ENCODE results near the gene TNFRSF12A.
"Not testable (repeated sequence)": the region's sequence is repeated elsewhere in the genome, so short reads cannot be mapped to it uniquely, and the experiment has no call there.

TNFRSF12A gene

GRCh38 chr16:3065742-3066439, 45.7 kb downstream of the TNFRSF12A start:
- DNase-seq (ENCODE audit: low read depth, low spot score), result no peak

DNA sequence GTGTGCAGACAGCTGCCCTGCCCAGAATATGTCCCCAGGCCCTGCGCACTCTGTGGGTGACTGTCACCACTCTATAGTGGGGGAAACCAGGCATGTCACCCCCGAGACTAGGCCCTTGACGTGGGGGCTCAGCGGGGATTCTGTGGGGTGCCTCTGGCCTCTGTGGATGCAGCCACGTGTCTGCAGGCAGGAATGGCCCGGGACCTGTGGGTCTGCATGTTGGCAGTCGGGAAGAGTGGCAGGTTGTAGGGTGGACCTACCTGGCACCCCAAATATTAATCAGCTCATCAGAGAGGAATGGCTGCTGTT, 46.2 kb downstream of the TNFRSF12A start:
- no peak for DNase-seq (ENCODE audit: low read depth, low spot score)

GRCh38 chr16:3068487-3068886, 48.3 kb downstream of the TNFRSF12A start:
- no peak for DNase-seq (ENCODE audit: low read depth, low spot score)

DNA sequence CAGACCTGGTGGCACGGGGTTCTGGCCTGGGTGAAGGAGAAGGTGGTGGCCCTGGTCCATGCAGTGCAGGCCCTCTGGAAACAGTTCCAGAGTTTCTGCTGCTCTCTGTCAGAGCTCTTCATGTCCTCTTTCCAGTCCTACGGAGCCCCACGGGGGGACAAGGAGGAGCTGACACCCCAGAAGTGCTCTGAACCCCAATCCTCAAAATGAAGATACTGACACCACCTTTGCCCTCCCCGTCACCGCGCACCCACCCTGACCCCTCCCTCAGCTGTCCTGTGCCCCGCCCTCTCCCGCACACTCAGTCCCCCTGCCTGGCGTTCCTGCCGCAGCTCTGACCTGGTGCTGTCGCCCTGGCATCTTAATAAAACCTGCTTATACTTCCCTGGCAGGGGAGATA, 49.0 kb downstream of the TNFRSF12A start:
- DNase-seq (ENCODE audit: low read depth, low spot score), result not testable (repeated sequence)

GRCh38 chr16:3070608-3071111, 50.5 kb downstream of the TNFRSF12A start:
- no peak for DNase-seq (ENCODE audit: low read depth, low spot score)

GRCh38 chr16:3071655-3072054, 51.5 kb downstream of the TNFRSF12A start:
- DNase-seq (ENCODE audit: low read depth, low spot score), result no peak

Data from activated naive CD8-positive, alpha-beta T cell treated with anti-CD3 and anti-CD28 coated beads, Interleukin-2, amount 50 U/mL, for 16 hours (primary cell).